ENCODE measurements around the gene SIK3. TPM values are rescaled to one million over a fixed set of nuclear protein-coding genes. Genes with fewer than 3 reads are reported as not detected.

Gene SIK3
- total and polyA plus RNA-seq, 11 donors = 11.8 to 67.4 (median 38.1) TPM

DNA sequence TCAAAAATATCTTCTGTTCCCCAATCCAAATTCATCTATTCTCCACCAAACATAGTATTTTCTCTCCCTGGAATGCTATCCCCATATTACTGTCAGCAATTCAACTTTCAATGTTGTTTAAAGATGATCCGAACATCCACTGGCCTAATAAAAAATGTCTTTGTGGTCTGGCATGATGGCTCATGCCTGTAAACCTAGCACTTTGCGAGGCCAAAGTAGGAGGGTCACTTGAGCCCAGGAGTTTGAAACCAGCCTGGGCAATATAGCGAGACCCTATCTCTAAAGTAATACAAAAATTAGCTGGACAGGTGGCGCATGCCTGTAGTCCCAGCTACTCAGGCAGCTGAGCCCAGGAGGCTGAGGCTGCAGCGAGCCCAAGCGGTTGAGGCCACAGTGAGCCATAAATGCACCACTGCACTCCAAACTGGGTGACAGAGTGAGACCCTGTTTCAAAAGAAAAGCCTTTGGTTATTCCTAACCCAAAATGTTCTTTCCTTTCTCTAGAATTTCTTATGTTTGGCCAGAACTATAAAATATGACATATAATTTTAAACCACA, 29.8 kb downstream of the SIK3 start:
- Histone ChIP-seq H3K4me1 (peaks cover 0 to 60% (median 38%) of the 10 kb centered on the region in 12 donors), H3K27ac (no peak overlapping the region), H3K36me3 (no peaks in the 10 kb centered on the region), H3K4me3 (no peak overlapping the region), H3K9me3 (no peaks in the 10 kb centered on the region), H3K27me3 (no peaks in the 10 kb centered on the region)
- TF ChIP-seq, protein P1, sequence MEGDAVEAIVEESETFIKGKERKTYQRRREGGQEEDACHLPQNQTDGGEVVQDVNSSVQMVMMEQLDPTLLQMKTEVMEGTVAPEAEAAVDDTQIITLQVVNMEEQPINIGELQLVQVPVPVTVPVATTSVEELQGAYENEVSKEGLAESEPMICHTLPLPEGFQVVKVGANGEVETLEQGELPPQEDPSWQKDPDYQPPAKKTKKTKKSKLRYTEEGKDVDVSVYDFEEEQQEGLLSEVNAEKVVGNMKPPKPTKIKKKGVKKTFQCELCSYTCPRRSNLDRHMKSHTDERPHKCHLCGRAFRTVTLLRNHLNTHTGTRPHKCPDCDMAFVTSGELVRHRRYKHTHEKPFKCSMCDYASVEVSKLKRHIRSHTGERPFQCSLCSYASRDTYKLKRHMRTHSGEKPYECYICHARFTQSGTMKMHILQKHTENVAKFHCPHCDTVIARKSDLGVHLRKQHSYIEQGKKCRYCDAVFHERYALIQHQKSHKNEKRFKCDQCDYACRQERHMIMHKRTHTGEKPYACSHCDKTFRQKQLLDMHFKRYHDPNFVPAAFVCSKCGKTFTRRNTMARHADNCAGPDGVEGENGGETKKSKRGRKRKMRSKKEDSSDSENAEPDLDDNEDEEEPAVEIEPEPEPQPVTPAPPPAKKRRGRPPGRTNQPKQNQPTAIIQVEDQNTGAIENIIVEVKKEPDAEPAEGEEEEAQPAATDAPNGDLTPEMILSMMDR (IDR thresholded peaks at IDR 0.05) = no peak
- TF ChIP-seq POLR2A (IDR thresholded peaks at IDR 0.05) = no peak
- intact Hi-C loops (cut with DNase I) = no loop called here
- DNase-seq = no peak
- 94 to 98% (median 96%) methylated on average over 6 of the region's 6 CpGs for whole genome bisulfite sequencing, 4 donors
- no peak for ATAC-seq

DNA sequence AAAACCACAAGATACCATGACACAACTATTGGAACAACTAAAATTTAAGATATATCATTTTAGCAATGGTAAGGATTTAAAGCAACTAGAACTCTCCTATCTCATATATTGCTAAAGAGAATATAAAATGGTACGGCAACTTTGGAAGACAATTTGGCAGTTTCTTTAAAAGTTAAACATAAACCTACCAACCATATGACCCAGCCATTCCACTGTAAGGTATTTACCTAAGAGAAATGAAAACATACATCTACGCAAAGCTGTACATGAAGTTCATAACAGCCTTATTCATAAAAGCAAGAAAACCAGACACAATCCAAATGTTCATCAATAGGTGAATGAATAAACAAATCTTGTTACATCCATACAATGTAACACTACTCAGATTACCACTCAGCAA, 31.3 kb downstream of the SIK3 start:
- ATAC-seq = no peak
- no peak overlapping the region for H3K27ac ChIP-seq
- H3K36me3 ChIP-seq = no peaks in the 10 kb centered on the region
- no peaks in the 10 kb centered on the region for H3K9me3 ChIP-seq
- H3K27me3 ChIP-seq = no peaks in the 10 kb centered on the region
- no peak overlapping the region for H3K4me3 ChIP-seq
- TF ChIP-seq, protein P1 (IDR thresholded peaks at IDR 0.05) = no peak
- no peak for TF ChIP-seq POLR2A (IDR thresholded peaks at IDR 0.05)
- DNase-seq = no peak
- intact Hi-C loops (cut with DNase I) = no loop called here
- H3K4me1 ChIP-seq = peaks cover 0 to 57% (median 31%) of the 10 kb centered on the region in 12 donors
- WGBS, 4 donors = 96 to 100% (median 99%) methylated on average over 2 of the region's 2 CpGs

DNA sequence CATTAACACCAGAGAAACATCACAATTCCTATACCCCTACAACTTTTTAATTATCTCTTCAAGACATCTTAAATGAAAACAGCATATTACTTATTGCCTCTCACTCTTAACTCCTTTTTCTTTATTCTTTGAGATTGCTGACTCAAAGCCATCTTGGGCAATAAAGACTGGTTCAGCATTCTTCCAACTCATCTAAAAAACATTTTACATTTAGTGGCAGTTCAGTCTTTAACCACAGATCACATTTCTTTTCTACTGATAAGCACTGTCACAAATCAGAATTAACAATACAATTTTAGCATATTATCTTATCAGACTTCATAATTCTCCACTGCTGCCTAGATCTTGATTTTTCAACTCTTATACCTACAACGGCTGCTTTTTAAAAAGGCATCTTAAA, 34.0 kb downstream of the SIK3 start:
- WGBS, 4 donors = 50 to 58% (median 53%) methylated on average over 1 of the region's 1 CpG
- peaks cover 0 to 39% (median 18%) of the 10 kb centered on the region in 12 donors for H3K4me1 ChIP-seq
- no peaks in the 10 kb centered on the region for H3K27me3 ChIP-seq
- no peaks in the 10 kb centered on the region for H3K9me3 ChIP-seq
- intact Hi-C loops (cut with DNase I) = no loop called here
- no peak for TF ChIP-seq POLR2A (IDR thresholded peaks at IDR 0.05)
- TF ChIP-seq, protein P1 (IDR thresholded peaks at IDR 0.05) = no peak
- H3K4me3 ChIP-seq = no peak overlapping the region
- H3K27ac ChIP-seq = no peak overlapping the region
- no peak for DNase-seq
- no peak for ATAC-seq
- H3K36me3 ChIP-seq = no peaks in the 10 kb centered on the region

DNA sequence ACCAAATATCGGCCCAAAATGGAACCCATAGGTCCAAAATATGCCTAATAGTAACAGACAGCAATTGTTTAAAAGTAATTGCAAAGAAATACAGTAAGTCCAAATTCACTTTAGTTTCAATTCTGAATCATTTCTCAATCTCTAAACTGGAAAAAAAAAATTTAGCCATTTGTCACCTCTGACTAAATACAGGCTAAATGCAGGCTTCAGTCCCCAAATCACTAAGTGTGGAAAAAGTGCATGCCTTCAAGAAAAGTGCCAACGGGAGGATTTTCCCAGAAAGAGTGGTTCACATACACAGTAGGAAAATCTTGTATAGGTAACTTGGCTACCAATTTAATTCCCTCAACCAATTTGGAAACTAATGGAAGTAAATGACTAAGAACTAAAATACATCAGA, 35.7 kb downstream of the SIK3 start:
- intact Hi-C loops (cut with DNase I) = no loop called here
- DNase-seq (no peak), ATAC-seq (no peak)
- no peaks in the 10 kb centered on the region for H3K9me3 ChIP-seq
- no peak for TF ChIP-seq POLR2A (IDR thresholded peaks at IDR 0.05)
- TF ChIP-seq, protein P1 (IDR thresholded peaks at IDR 0.05) = no peak
- peaks cover 0 to 48% (median 22%) of the 10 kb centered on the region in 12 donors for H3K4me1 ChIP-seq
- no peak overlapping the region for H3K27ac ChIP-seq
- no peak overlapping the region for H3K4me3 ChIP-seq
- H3K36me3 ChIP-seq = no peaks in the 10 kb centered on the region
- WGBS, 4 donors = 95 to 99% (median 96%) methylated on average over 2 of the region's 2 CpGs
- H3K27me3 ChIP-seq = no peaks in the 10 kb centered on the region

Data from heart left ventricle (tissue), 16 donors.